IPS-18c (cell line): ENCODE data around the gene LHX6.

ENCODE experiments used
- H3K4me3 ChIP-seq: 2 replicates; pipeline ENCODE4 v1.7.0; 2013; ENCODE audit warnings: low read depth, mild to moderate bottlenecking, low read length, moderate library complexity; ENCODE audit not compliant: insufficient read depth
- H3K9me3 ChIP-seq: one replicate; pipeline ENCODE4 v1.6.1; 2013; ENCODE audit warnings: mild to moderate bottlenecking, low read length, moderate library complexity; ENCODE audit not compliant: control insufficient read depth, insufficient read depth

LHX6 gene

DNA sequence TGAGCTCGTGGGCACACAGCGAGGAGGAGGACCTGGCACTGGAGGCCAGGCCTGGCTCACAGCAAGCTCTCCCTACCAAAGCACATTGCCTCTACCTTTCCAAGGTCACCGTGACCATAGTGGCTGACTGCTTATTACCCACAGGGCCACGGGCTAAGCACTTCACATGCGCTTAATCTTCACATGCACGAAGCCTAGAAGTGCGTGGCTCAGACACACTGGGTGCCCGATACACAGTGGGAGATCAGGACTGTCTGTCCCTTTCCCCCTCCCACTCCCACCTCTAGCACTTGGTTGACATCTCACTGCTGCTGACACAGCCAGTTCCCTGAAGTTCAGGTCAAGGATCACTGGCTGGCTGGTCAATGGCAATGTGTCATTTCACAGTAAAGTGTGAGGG lies 23.6 kb downstream of the LHX6 start:
- H3K9me3 ChIP-seq, result no peaks in the 10 kb centered on the region
- H3K4me3 ChIP-seq, result no peak overlapping the region

DNA sequence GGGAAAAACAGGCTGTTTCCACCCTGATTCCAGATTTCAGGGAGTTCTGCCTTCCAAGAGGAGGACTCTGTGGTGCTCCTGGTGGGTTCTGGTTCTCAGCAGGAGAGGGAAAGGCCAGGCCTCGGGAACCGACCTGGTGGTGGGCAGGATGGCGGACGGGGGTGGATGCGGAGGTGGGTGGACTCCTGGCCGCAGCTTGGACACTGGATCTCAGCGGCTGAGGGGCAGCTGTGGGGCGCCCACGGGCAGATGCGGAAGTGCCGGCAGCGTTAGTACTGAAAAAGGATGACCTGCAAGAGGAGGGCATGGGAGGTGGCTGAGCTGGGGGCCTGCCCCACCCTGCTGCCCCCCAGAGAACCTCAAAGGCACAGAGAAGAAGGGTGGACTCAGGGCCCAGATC lies 24.3 kb downstream of the LHX6 start:
- H3K9me3 ChIP-seq, result no peaks in the 10 kb centered on the region
- no peak overlapping the region for H3K4me3 ChIP-seq

DNA sequence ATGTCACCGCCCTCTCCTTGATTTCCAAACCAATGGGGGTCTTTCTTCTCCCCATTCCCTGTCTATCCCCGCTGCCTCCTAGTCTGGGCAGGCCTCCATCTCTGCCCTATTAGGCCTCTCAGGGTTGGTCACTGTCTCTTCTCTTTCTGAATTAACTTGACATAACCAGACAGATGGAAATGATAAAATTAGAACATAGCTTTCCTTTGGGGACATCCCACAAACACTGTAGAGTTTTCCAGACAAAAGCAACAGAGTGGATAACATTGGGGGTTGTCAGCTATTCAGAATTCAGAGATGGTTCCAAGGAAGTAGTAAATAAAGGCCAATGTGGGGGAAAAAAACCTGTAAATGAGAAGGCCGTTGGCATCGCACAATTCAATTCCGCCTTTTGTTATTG lies 24.7 kb downstream of the LHX6 start:
- H3K4me3 ChIP-seq, result no peak overlapping the region
- no peaks in the 10 kb centered on the region for H3K9me3 ChIP-seq

DNA sequence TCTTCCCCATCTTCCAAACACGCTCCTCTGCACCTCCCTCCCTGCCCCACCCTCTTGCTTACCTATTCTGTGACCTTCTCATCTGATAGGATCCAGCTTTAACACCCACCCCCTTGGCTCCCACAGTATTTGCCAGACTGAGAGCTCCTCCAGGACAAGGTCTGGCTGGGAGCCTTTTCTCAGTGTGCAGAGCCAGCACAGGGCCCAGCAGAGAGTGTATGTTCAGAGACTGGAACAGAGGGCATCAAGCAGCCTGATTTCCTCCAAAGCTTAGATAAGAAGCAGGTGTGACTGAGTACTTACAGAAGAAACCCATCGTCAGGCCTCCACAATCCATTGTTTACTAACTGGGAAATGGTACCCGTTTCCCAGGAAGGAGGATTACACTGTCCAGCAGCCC lies 26.6 kb downstream of the LHX6 start:
- Histone ChIP-seq H3K4me3 (no peak overlapping the region), H3K9me3 (no peaks in the 10 kb centered on the region)

DNA sequence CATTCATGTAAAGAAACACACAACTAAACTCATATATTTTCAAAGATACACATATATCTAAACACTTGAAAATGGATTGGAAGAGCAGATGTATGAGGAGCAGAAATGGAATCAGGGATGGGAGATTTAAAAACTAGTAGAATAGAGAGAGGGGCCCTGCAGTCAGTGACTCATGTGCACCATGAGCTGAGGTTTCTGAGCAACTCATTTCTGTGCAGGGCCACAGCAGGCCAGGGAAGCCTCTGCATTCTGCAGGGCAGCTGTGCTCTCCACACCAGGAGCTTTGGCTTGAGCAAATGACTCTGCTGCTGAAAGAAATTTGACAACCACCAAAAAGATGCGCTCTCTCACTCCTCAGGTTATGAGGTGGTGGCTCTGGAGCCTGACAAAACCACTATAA lies 27.1 kb downstream of the LHX6 start:
- Histone ChIP-seq H3K4me3 (no peak overlapping the region), H3K9me3 (no peaks in the 10 kb centered on the region)

DNA sequence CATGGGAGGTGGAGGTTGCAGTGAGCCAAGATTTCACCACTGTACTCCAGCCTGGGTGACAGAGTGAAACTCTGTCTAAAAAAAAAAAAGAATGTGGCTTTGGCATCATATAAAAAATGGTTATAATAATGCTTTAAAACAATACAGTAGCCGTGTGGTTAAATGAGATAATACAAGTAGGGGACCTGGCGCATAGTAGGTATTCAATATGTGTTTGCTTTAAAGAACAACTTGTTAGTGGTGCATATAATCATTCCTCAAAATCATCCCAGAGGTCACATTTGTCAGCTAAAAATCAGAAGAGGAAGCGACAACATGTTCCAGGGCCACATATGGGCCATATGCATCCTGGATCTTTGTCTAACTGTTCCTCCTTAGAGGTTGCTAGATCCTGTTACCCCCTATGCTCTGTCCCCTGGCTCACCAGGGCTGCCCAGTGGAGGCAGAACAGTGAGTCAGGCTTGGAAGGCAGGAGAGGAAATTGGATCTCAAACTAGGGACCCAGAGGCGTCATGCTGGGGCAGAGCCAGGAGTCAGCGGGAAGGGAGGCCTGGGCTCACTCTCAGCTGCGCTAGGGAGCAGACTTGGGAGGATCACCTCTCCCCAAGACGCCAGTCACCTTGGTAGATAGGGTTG lies 27.7 kb downstream of the LHX6 start:
- Histone ChIP-seq H3K4me3 (no peak overlapping the region), H3K9me3 (no peaks in the 10 kb centered on the region)

DNA sequence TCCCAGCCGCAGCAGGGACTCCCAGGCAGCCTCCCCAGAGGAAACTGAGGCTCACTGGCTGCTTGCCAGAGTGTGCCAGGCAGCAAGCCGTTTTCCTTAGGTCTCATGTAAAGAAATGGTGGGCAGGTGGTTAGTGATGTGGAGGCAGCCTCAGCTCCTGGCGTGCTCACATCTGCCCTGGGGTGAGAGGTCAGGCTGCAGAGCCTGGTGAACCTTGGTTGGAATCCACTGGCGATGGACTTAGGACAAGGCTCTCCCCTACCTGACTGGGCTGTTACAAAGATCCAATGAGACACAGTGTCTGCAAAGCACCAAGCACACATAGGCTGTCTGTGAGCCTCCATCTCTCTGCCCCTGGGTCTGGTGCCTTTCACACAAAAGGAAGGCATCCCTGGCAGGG lies 30.9 kb downstream of the LHX6 start:
- Histone ChIP-seq H3K4me3 (no peak overlapping the region), H3K9me3 (no peaks in the 10 kb centered on the region)

DNA sequence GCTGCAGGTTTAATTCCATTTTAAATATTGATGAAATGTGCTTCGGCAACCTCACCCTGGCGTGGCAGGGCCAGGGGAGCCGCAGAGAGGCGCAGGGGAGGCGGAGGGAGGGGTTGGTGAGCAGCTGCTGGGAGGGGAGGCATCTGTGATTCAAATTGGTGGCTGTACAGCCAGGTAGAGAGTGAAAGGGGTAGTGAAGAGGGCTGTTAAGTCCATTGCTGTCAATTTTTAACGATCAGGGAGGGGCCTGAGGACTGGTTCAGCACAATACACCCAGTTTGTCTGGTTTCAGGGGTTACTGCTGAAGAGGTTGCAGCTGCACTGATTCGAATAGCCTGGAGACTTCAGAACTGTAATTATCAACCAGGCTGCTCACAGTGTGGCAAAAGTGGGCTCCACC lies 31.3 kb downstream of the LHX6 start:
- Histone ChIP-seq H3K9me3 (no peaks in the 10 kb centered on the region), H3K4me3 (no peak overlapping the region)

DNA sequence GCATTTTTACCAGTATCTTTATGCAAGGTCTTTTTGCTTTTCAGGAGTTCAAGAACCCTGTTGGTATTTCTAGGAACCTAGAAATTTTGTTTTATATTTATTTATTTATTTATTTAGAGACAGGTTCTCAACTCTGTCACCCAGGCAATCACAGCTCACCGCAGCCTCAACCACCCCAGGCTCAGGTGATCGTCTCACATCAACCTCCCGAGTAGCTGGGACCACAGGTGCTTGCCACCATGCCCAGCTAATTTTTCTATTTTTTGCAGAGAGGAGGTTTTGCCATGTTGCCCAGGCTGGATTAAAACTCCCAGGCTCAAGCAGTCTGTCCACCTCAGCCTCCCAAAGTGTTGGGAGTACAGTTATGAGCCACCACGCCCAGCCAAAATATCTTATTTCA lies 32.9 kb downstream of the LHX6 start:
- Histone ChIP-seq H3K9me3 (no peaks in the 10 kb centered on the region), H3K4me3 (no peak overlapping the region)

DNA sequence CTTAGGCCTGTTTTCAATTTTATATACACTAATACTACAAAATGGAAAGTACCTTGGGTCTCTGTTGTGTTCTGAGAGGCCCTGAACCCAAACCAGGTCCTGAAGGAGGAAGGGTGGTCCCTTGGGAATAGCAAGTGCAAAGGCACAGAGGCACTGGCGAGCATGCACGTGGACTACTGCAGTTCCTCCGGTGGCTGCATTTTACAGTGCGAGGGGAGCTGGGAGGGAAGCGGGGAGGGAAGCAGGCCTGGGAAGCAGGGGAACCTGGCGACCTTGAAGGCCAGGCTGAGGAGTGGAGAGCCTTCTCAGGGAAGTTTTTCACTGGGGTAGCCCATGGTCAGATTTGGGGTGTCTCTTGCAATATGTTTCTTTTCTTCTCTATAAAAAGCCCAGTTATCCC lies 35.1 kb downstream of the LHX6 start:
- Histone ChIP-seq H3K4me3 (no peak overlapping the region), H3K9me3 (no peaks in the 10 kb centered on the region)

DNA sequence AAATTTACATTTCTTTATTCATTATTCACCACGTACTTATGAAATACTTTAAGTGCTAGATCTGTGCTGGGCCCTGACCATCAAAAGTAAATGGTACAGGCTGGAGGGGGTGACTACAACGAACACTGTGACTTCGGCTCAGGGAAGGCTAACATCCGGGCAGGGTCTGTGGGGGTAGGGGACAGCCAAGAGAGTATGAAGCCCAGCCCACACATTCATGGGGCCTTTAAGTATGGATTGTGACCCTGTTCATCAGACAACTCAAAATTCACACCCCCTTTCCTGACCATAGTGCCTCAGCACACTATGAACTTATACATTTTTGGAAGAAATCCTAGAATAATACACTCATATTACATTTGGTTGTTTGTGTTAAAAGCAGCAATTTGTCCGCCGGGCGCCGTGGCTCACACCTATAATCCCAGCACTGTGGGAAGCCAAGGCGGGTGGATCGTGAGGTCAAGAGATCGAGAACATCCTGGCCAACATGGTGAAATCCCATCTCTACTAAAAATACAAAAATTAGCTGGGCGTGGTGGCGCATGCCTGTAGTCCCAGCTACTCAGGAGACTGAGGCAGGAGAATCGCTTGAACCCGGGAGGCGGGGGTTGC lies 35.7 kb downstream of the LHX6 start:
- Histone ChIP-seq H3K4me3 (no peak overlapping the region), H3K9me3 (peaks cover 2% of the 10 kb centered on the region)

DNA sequence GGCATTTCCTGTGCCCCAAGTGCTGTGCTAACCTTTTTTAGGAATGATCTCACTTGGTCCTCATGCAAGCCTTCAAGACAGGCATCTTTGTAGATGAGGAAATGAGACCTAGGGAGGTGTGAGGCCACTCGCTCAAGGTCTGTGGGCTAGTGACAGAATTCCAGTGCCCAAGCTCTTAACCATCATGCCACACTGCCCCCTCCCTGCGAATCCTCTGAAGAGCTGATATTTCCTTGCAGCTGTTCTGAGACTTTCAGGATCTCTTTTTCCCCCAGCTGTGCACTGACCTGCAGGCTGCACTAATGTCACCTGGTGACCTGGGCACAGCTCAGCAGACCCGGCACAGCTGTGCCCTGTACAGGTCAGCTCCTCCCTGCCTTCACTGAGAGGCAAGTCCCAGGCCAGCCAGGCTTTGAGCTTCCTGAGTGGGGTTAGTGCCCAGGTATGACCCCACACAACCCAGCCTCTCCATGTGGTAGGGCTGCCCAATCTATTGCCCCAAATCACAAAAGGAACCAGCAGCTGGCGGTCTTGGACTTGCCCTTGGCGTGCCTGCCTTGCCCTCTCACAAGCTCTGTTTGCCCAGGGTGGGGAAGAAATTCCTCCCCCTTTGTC lies 36.4 kb downstream of the LHX6 start:
- Histone ChIP-seq H3K4me3 (no peak overlapping the region), H3K9me3 (peaks cover 2% of the 10 kb centered on the region)

DNA sequence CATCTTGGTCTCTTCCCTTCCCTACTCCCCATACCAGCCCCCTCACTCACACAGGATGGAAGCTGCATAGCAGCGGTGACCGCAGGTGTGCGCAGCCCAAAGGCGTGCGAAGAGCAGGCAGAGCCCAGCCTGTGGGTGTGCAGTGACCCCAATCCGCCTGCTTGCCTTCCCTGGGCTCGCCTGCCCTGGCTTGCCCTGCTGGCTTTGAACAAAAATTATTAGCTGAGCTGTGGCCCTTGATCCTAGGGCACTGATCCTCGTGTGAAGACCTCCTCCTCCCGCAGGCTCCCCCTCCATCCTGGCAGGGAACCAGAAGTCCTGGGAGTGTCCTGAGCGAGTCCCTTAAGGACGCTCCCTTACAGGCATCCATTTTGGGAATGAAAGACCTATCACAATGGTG lies 37.2 kb downstream of the LHX6 start:
- peaks cover 2% of the 10 kb centered on the region for H3K9me3 ChIP-seq
- no peak overlapping the region for H3K4me3 ChIP-seq

DNA sequence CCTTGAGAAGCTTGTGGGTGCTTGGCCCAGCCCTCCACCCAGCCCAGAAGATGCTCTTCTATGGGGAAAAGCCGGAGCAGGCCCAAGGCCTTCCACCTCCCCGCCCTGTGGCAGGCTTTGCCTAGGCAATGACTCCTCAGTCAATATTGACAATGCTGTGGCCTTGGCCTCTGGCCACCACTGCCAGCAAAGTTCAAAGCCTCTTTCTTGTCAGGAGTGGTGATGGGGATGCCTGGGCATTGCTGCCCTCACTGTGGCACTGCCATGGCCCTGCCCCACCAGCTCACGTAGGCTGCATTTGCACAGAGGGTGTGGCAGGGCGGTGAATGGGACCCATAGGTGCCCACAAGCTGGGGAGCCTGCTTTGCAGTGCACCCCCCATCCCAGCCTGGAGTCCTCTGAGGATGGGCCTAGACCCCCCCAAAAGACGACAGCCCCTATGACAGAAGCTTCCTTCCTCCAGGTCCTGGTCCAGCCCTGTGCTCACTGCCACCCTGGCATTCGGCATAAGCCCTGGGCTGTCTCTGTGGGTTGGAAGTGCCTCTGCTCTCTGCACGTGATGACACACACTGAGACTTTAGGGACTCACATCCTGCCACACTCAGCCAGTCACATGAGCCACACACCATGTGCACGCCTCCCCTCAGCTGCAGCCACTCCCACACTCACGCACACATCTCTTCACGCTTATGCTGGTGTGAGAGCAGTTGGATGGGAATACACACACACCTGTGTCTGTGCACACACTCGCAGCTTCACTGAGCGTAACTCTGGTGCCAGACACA lies 38.0 kb downstream of the LHX6 start:
- Histone ChIP-seq H3K9me3 (peaks cover 2% of the 10 kb centered on the region), H3K4me3 (no peak overlapping the region)

DNA sequence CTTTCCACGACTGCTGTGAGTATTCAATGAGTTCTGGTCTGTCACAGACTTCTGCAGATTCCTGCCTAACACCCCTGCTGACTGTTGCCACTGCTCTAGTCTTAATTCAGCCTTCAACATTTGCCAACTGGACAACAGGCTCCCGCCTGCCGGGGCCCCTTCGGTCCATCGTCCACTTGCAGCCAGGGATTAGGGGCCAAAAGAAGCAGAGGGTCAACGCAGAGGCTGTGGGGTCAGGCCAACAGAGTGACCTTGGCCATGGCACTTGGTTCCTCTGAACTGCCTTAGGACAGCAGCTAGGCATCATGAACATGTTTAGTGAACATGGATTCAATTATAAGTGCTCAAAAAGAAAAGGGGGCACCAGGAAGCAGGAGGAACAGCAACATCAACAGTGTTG lies 40.4 kb downstream of the LHX6 start:
- peaks cover 2% of the 10 kb centered on the region for H3K9me3 ChIP-seq
- no peak overlapping the region for H3K4me3 ChIP-seq

DNA sequence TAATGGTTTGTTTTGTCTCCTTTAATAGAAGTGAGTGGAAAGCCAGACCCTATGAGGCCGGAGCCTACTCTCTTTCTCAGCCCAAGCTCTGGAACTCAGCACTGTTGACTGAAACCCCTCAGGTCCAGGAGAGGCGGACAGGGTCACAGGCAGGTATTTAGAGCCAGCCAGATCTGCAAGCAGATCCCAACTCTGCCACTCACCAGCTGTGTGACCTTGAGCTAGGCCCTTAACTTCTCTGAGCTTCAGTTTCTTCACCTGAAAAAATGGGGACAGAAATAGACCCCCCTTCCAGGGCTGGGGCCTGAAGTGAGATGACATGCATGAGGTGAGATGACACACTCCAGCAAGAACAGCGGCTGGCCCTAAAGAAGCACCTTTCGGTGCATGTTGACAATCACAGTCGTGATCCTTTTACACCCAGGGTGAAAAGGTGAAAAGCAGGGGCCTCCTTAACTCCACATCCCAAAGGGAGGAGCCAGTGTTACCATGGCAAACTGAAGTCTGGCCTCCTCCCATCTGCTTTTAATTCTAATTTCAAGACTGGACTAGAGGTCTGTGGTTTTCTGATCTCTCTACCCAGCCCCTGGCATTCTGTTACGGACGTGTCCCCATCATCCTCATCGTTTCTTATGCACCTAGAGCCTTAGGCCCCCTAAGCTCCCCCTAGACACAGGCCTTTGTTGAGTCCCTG lies 41.8 kb downstream of the LHX6 start:
- Histone ChIP-seq H3K4me3 (no peak overlapping the region), H3K9me3 (peaks cover 2% of the 10 kb centered on the region)

DNA sequence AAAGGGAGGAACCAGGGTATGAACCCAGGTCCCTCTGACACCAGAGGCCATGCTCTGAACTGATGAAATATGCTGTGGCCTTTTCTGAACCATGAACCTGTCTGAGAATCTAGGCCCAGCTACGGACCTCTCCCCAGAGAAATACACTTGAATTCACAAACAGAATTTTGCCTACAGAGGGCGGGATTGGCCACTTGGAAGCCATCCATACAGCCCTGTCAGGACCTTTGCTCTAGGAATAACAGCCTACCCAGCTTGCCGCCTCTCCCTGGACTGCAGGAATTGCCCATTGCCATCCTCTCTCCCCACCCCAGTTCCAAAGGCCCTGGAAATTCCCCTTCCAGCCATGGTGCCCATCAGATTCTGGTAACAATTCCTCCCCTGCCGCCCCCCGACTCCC lies 42.5 kb downstream of the LHX6 start:
- Histone ChIP-seq H3K9me3 (peaks cover 2% of the 10 kb centered on the region), H3K4me3 (no peak overlapping the region)

DNA sequence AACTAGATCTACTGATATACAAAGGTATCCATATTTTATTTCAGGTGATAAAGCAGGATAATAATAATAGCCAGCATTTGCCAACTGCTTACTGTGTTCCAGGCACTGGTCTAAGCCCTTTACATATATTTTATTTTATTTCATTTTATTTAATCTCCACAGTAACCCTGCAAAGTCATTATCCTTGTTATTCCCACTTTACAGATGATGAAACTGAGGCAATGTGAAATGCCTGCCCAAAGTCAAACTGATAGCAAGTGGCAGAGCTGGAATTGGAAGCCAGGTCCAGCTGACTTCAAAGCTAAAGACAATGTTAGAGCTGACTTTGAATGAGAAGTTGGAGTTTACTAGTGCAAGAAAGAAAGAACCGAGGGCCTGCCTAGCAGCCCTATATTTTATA lies 44.2 kb downstream of the LHX6 start:
- Histone ChIP-seq H3K9me3 (peaks cover 2% of the 10 kb centered on the region), H3K4me3 (no peak overlapping the region)
